ENCODE data around the gene GLCCI1.

GLCCI1 gene

DNA sequence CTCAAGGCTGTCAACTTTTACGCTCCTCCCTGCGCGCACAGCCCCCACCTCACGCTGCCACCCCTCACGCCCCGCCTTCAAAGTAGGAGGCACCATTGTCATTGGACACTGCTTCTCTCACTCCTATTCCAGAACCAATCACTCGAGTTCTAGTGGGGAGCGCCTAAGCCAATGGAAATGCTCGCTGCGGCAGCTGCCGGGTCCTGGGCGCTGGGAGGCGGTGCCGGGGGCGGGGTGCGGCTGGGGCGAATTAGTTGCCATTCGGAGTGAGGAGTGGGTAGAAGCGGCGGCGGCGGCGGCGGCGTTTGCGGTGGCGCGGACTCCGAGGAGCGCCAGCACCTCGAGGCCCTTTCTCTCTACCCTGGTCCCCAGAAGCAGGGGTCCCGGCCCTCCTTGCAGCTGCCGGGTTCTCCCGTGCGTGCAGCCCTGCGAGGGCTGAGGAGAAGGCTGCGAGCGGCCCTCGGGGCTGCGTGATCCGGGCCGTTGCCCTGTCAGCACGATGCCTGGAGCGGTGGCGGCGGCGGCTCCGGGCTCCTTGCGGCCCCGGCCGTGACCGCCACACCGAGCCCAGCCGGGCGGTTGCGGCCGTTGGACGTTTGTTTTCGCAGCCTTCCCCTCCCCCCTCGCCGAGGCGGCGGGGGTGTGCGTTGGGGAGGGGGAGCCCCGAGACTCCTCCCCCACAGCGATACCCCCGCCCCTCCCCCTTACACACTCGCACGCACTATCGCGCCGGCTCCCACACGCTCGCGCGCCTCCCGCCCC is at the start of gene GLCCI1:
Gene GLCCI1 (plus strand): TSS at position 253 of the 762 bp plus-strand sequence. CDS start 555 bp downstream, outside the sequence.
- DNase-seq, result peak; percentile 75 to 99 (median 96)

DNA sequence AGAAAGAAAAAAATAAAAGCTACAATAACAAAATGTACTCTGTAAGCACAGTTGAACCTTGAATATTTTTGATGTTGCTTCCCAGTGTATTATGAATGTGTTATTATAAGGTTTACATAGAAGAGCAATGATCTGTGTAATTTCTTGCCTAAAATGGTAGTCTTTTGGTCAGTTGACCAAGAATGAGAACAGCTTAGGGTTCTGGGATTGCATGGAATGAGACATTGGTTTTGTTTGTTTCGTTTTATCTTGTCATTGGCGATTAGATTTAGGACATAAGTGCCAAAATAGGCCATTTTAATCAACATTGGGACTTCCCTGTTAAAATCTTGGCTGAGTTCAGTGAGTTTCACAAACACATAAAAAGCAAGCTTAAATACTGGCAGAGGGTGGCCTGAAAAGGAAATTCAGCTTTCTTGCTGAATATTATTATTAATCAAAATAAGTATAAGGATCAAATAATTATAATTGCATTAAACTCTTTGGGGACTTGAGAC is 49.1 kb upstream of the GLCCI1 start:
- no peak for DNase-seq

GRCh38 chr7:7920056-7920455 is 48.5 kb upstream of the GLCCI1 start:
- no peak for DNase-seq

- no peak for DNase-seq
These were observed 48.1 kb upstream of the GLCCI1 start for GRCh38 chr7:7920481-7920880.

- DNase-seq, result no peak
These were observed 46.8 kb upstream of the GLCCI1 start for GRCh38 chr7:7921830-7922229.

DNA sequence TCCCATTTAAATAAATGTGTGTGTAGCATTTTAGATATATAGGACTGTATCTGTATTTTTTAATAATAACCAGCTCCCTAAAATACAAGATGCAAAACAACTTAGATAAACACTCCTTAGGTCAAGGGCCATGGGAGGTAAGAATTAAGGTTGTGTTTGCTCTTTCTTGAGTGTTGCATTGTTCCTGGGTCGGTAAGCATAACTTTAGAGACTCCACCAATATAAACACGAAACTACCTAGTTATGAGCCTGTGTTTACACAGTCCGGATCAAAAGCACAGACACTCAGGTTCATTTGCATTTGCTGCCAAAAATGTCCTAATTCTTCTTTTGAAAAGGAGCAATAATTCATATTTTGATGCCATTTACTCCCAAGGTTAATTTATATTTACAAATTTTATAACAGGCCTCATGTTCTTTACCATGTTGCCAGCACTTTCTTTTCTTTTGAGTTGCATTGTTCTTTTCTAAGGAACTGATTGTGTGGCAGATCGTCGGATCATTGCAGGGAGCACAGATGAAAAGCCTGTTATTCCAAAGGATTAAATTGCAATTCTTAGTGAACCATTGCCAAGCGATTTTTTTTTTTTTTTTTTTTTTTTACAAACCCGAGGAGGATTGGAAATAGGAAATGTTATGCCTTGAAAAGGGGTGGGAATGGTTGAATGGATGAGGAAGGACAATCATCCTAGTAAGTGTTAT is 45.8 kb upstream of the GLCCI1 start:
- DNase-seq, result no peak

GRCh38 chr7:7923818-7924217 is 44.8 kb upstream of the GLCCI1 start:
- no peak for DNase-seq

DNA sequence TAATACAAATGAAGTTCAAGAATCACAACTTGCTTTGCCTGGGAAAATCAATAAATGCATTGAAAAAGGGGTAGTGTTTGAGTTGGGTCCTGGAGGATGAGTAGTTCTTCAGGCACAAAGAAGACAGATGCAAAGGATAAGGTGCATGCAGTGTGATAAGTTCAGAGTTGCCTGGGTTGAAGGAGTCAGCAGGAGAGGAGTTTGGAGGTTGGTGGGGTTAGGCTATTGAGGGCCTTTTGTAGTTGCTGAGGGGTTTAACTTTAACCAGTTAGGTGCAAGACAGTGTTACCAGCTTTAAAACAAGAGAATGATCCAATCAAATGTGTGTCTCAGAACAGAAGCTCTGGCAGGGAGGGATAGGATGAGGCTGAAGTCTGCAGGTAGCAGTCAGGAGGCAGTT is 44.3 kb upstream of the GLCCI1 start:
- no peak for DNase-seq

- DNase-seq, result no peak
These were observed 37.0 kb upstream of the GLCCI1 start for GRCh38 chr7:7931626-7932025.

DNA sequence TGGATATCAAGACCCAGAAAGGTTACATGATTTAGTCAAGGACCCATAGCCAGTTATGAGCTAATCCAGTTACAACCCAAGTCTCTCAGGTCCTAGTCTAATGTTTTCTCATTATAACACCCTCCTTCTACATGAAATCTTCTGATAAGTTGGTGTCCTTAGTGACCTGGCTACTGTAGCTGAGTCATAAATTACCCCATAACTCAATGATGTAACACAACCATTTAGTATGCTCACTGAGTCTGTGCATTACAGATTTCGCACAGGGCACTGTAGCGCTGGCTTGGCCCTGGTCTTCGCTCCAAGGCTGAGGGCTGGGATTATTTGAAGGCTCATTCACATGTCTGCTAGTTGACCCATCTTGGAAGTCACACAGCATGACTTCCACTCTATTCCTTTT is 36.0 kb upstream of the GLCCI1 start:
- no peak for DNase-seq

DNA sequence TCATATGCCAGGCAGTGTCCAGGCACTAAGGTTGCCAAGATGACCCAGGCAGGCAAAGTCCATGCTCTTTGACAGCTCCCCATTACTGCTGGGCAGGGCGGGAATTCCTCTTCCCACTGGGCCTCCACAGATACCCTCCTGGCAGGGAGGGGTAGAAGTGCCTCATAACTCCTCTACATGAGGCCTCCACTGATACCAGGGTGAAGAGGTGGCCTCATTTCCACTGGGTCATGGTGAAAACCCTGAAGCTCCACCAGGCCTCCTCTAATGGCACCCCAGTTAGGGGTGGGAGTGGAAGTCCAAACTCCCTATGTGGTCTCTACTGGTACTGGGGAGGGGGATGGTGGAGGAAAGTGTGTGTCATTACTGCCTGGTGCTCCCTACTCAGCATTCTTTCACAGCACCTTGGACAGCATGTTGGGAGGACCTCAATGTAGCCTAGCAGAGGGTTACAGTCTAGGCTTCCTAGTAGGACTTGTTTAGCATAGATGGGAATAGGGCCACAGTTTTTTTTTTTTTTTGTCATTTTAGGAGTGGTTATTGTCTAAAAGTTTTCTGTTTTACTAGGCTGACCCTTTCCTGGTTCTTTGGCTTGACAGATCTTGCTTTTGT is 34.6 kb upstream of the GLCCI1 start:
- DNase-seq, result no peak

- DNase-seq, result no peak
These were observed 33.7 kb upstream of the GLCCI1 start for GRCh38 chr7:7934945-7935344.

DNA sequence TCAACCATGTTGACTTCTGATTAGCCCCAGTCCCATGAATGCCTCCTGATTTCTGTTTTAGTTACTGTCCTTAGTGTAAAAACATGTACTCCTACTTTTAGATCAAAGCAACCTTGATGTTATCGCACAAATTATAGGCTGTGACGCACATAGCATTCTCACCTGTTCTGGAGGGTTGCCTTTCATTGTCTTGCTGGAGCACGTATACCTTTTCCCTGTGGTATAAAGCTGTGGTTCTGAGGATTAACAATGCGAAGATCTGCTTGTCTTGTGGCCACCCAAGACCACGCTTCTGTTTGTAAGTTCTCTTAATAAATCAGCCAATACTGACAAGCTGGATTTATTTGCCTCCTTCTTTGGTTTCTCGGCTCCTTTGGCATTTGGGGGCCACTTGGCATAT is 30.1 kb upstream of the GLCCI1 start:
- DNase-seq, result no peak

DNA sequence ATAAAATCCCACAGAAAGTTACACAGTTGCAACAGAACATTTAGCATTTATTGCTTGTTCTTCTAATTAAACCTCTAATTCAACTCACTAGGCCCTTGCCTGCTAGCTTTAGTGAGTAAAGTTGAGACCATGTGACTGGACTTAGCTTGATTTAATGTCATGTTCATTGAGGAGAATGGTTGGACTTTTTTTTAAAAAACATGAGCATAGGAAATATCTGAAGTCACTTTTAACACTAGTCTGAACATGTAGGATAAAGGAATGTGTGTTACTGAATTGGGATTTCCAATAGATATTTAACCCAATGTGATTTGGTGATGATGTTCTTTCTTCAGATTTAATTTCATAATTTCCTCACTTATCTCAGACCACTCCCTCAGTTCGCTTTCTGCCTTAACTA is 24.6 kb upstream of the GLCCI1 start:
- no peak for DNase-seq

DNA sequence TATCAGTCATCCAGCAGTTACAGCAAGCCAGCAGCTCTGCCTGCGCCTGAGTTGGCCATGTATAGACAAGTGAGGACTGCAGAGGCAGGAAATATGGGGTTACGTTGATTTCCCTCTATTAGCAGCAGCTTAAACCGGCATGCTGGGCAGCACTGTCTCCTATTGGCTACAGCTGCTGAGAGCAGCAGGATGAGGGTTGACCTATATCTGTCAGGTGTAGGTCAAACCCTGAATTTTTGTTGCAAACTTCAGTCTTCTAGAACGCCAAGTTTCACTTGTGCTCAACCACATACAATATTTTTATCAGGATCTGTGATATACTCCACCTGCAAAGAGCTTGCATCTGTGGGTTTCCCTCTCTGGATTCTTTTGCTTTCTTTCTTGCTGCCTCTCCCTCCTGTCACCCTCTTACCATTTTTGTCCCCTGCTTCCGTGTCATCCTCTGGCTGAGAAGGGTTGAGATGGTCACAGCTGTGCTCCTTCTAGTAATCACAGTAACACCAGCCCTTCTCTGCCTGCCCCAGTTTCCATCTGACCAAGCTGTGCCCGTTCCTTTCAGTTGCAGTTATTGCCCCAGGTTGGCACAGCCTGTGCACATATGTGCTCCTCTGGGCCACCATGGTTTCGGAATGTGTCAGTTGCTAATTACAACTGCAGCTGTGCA is 23.8 kb upstream of the GLCCI1 start:
- peak in 1 of 14 donors; percentile 3 for DNase-seq

GRCh38 chr7:7946486-7946885 is 22.1 kb upstream of the GLCCI1 start:
- no peak for DNase-seq

DNA sequence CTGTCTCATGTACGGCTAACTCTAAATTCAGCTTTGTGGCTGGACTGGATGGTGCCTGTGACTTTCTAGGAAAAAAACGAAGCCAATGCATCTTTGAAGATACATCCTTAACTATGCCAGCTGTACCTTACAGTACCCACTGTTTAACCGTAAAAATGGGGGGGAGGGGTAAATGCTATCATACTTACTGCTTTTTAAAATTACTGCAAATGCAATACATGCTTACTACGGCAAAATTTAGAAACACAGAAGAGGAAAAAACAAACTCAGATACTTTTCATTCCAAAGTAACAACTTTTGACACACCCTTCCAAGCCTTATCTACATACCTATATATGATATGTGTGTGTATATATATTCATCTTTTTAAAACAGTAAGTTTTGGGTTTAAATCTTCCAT is 20.4 kb upstream of the GLCCI1 start:
- no peak for DNase-seq

DNA sequence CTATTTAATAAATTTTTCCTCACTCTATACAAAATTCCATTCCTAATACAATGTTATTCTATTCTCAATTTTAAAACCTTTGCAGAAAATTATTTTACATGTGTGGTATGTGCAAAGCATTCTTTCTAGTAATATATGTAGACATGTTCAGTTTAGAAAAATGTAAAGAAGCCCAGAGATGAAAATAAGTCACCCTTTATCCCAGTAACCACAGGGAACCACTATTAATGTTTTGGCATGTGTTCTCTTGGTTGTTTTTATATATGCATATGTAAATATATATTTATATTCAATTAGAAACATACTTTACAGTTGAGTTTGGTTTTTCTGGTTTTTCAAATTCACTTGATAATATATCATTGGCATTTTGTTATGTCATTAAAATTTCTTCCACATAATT is 14.8 kb upstream of the GLCCI1 start:
- no peak for DNase-seq

DNA sequence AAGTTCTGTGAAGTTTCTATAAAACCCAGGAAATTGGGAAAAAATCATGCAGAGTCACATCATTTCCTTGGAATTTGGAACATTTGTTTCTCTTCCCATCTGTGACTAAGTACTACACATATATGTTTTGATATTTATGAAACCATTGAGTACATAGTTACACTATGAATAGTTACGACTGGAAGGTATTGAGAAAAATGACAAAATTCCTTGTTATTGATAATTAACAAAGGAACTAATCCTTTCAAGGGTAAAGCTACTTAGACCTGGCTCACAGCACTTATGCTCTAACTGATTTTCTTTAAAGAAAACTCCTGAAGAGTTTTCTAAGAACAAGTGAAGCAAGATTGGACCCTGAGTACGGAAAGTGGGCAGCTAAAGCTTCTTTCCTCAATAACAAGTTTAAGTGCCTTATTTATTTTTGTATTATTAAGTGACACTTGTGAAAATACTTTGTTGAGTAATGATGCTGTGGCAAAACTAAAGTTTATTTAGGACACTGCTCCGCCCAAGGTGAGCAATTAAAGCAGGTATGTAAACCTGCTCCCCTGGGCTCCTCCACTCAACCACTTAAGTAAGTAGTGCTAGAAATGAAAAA is 12.0 kb upstream of the GLCCI1 start:
- DNase-seq, result no peak

DNA sequence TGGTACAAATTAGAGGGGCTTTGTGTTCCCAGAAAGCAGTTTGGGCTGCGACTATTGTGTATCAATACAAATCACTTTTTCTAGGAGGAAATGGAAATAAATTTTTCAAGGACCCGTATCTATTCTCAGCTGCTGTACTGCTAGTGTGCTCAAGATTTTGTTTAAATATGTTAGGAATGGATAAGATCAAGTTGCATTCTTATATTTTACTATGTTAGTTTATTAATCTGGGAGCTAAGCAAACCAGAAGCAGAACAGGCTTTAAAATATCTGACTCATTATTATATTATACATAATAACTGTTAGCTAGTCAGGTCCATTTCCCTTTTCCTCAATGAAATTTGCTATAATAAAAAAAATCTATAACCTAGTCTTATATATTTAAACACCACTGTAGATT is 11.1 kb upstream of the GLCCI1 start:
- no peak for DNase-seq

DNA sequence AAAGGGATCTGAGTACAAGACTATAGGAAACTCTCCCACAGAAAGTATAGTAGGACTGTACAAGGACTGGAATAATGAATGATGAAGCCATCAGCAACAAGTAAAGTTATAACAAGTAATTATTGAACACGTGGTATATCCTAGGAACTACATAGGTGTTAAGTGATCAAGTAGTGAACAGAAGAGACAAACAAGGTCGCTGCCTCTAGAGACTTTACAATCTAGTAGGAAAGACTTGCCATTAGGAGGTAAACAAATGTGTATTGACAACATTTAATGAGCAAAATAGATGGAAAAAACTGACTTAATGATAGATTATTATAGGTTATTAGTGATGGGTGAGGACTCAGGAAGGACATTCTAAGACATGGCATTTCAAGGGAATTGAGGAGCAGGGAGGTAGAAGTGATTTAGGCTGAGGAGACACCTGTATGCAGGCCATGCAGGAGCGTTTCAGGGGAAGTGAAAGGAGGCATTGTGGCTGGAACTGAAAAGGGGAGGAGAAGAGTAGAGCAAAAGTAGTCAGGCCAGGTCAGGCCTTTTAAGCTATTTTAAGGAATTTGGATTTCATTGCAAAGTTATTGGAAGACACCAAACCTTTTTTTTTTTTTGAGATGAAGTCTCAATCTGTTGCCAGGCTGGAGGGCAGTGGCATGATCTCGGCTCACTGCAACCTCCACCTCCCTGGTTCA is 8.5 kb upstream of the GLCCI1 start:
- no peak for DNase-seq

DNA sequence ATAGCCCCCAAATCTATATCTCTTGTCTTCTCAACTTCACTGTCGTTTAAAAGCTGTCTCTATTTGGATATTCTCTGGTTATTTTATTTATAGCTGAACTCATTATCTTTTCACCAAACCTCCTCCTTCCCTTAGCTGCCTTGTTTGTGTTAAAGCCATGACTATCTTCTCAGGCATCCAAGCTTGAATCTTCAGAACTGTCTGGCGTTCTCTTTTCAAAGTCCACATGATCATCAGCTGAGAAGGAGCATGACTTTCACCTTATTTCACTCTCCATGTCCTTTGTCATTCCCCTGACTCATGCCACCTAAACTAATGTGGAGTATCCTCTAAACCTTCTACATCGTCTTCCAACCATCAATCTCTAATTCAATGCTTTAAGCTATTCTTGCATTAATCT is 5.7 kb upstream of the GLCCI1 start:
- no peak for DNase-seq
